Kidney (tissue), 14 donors: ENCODE measurements around the gene CEP170. TPM values are rescaled to one million over a fixed set of nuclear protein-coding genes. Genes with fewer than 3 reads are reported as not detected.
"Not testable (repeated sequence)": the region's sequence is repeated elsewhere in the genome, so short reads cannot be mapped to it uniquely, and the experiment has no call there.

Experiments used
- DNase-seq, 5 donors: peaks; one replicate each; pipeline ENCODE4 v3.0.0-alpha.2; 2013 to 2020
- FAIRE-seq: peaks from 2 replicates; lab custom pipeline; 2012; peaks lifted over from hg19 to GRCh38; lab: Jason Lieb, UNC
- H3K27ac ChIP-seq, 2 donors: one replicate each; pipeline ENCODE4 v1.7.0; 2013; ENCODE audit warnings: low read depth in 2 of 2, low read length in 2 of 2, inconsistent platforms in 1 of 2
- H3K27me3 ChIP-seq: one replicate; pipeline ENCODE4 v1.7.1; 2013; ENCODE audit warnings: low read length, inconsistent platforms; ENCODE audit not compliant: control insufficient read depth, insufficient read depth
- H3K36me3 ChIP-seq, 3 donors: one replicate each; pipeline versions ENCODE4 v1.7.0 to v1.7.1; 2013; ENCODE audit warnings: low read length in 3 of 3, control low read depth in 1 of 3, inconsistent platforms in 1 of 3; ENCODE audit not compliant: insufficient read depth in 3 of 3, control insufficient read depth in 2 of 3
- H3K4me1 ChIP-seq, 3 donors: one replicate each; pipeline versions ENCODE4 v1.7.0 to v1.7.1; 2013; ENCODE audit warnings: low read length in 3 of 3, inconsistent platforms in 1 of 3, low read depth in 1 of 3; ENCODE audit not compliant: control insufficient read depth in 2 of 3, insufficient read depth in 2 of 3
- H3K4me3 ChIP-seq, 3 donors: one replicate each; pipeline versions ENCODE4 v1.7.0 to v1.8.1; 2013; ENCODE audit warnings: low read length in 3 of 3, control low read depth in 1 of 3, inconsistent platforms in 1 of 3
- H3K9ac ChIP-seq, 3 donors: one replicate each; pipeline versions ENCODE4 v1.7.0 to v1.7.1; 2013; ENCODE audit warnings: low read length in 3 of 3, control low read depth in 1 of 3, inconsistent platforms in 1 of 3
- H3K9me3 ChIP-seq, 3 donors: one replicate each; pipeline versions ENCODE4 v1.7.0 to v1.7.1; 2013; ENCODE audit warnings: low read length in 3 of 3, control low read depth in 1 of 3, inconsistent platforms in 1 of 3; ENCODE audit not compliant: control insufficient read depth in 2 of 3, insufficient read depth in 1 of 3
- CTCF ChIP-seq: IDR thresholded peaks from 3 replicates; pipeline ENCODE4 v1.5.1; 2012; ENCODE audit warnings: mild to moderate bottlenecking, moderate library complexity, borderline replicate concordance; ENCODE audit not compliant: insufficient read depth; ENCODE audit errors: extremely low read depth
- intact Hi-C: fragments of 100-400 bp; cut with DNase I; formaldehyde crosslinking; loops from one replicate; pipeline ENCODE4 v1.11.1; 2022
- polyA plus RNA-seq: library from polyadenylated mRNA; stranded (reverse); fragments of 350-450 nt; fragmentation: Illumina TruSeq; extraction: RNeasy Lipid Tissue Mini Kit (QIAGEN cat#74804); gene quantifications from one replicate; pipeline ENCODE4 v1.2.3, GENCODE V29; 2014; ENCODE audit warnings: low read depth, low replicate concordance; ENCODE audit not compliant: insufficient read depth
- total RNA-seq: library from RNA; stranded (reverse); fragmentation: NEBNext Ultra II Directional; extraction: Animal tissue kit (Norgen Biotek cat#: 25700); gene quantifications from one replicate; pipeline ENCODE4 v1.2.1, GENCODE V29; 2021
- donor health status: control.
- donor health status: control.
- donor health status: control.
- donor health status: control.
- donor health status: control.
- donor health status: DM: yes; HTN: yes; CAD: no.
- donor health status: Normal renal cell carcinoma (clear cell type).

Gene CEP170
- total and polyA plus RNA-seq, 2 donors from 2014 or later, result 6.8 to 43.2 TPM

- no peak for FAIRE-seq
- TF ChIP-seq CTCF, result no peak
- no peak overlapping the region for H3K27ac ChIP-seq
Measured at GRCh38 chr1:243218059-243218458, 37.0 kb downstream of the CEP170 start.

GRCh38 chr1:243217349-243217748, 37.7 kb downstream of the CEP170 start:
- Histone ChIP-seq H3K4me3 (no peak overlapping the region), H3K27me3 (no peaks in the 10 kb centered on the region), H3K9me3 (no peaks in the 10 kb centered on the region), H3K4me1 (no peaks in the 10 kb centered on the region), H3K27ac (no peak overlapping the region), H3K9ac (no peak overlapping the region), H3K36me3 (peaks cover 0 to 4% (median 0%) of the 10 kb centered on the region in 3 donors)
- no peak for TF ChIP-seq CTCF
- intact Hi-C loops, result no loop called here
- no peak for DNase-seq
- no peak for FAIRE-seq

More at GRCh38 chr1:243218059-243218458, 37.0 kb downstream of the CEP170 start:
- H3K4me1 ChIP-seq, result no peaks in the 10 kb centered on the region
- no peak for DNase-seq
- no peak overlapping the region for H3K9ac ChIP-seq
- H3K4me3 ChIP-seq, result no peak overlapping the region
- H3K36me3 ChIP-seq, result peaks cover 0 to 4% (median 0%) of the 10 kb centered on the region in 3 donors
- H3K27me3 ChIP-seq, result no peaks in the 10 kb centered on the region
- no peaks in the 10 kb centered on the region for H3K9me3 ChIP-seq
- intact Hi-C loops, result no loop called here

DNA sequence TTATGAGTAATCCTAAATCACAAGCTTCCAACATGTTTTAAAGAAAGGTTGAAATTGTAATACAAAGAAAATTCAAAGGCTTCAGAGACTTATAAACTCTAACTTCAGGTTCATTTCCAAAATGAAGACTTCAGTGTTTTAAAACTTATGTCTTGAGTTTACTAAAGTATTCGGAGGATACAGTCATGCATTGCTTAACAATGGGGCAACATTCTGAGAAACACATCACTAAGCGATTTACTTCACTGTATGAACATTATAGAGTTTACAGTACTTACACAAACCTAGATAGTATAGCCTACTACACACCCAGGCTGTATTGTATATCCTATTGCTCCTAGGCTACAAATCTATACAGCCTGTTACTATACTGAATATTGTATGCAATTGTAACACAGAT, 38.3 kb downstream of the CEP170 start:
- FAIRE-seq (no peak), DNase-seq (no peak)
- no peak for TF ChIP-seq CTCF
- H3K4me1 ChIP-seq, result no peaks in the 10 kb centered on the region
- no peak overlapping the region for H3K9ac ChIP-seq
- intact Hi-C loops, result no loop called here
- peaks cover 0 to 4% (median 0%) of the 10 kb centered on the region in 3 donors for H3K36me3 ChIP-seq
- no peaks in the 10 kb centered on the region for H3K27me3 ChIP-seq
- H3K27ac ChIP-seq, result no peak overlapping the region
- H3K4me3 ChIP-seq, result no peak overlapping the region
- no peaks in the 10 kb centered on the region for H3K9me3 ChIP-seq

DNA sequence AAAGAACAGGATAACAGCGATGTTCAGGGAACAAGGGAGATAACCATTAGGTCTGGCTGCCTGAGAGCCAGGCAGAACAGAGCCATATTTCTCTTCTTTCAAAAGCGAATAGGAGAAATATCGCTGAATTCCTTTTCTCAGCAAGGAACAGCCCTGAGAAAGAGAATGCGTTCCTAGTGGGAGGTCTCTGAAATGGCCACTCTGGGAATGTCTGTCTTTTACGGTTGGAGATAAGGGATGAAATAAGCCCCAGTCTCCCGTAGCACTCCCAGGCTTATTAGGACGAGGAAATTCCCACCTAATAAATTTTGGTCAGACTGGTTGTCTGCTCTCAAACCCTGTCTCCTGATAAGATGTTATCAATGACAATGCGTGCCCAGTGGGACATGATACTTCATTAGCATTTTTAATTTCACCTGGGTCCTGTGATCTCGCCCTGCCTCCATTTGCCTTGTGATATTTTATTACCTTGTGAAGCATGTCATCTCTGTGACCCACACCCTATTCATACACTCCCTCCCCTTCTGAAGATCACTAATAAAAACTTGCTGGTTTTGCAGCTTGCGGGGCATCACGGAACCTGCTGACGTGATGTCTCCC, 39.7 kb downstream of the CEP170 start:
- H3K4me1 ChIP-seq, H3K27me3 ChIP-seq, H3K27ac ChIP-seq, FAIRE-seq, H3K4me3 ChIP-seq, intact Hi-C loops, DNase-seq, H3K36me3 ChIP-seq, H3K9me3 ChIP-seq, H3K9ac ChIP-seq: not testable (repeated sequence)
